Measurements from ENCODE around the gene NHEJ1.

NHEJ1 gene

GRCh38 chr2:219056896-219057708 is 103.5 kb downstream of the NHEJ1 start:
- FAIRE-seq: no peak
- TF ChIP-seq TAF1 (IDR thresholded peaks at IDR 0.05; ENCODE audit: borderline replicate concordance, low read depth, low read length) (no peak), POLR2AphosphoS5 (IDR thresholded peaks at IDR 0.05; ENCODE audit: low read depth, low read length) (no peak), POLR2A (IDR thresholded peaks at IDR 0.05; ENCODE audit: low read depth, low read length) (no peak)
- DNase-seq (ENCODE audit: insufficient read length): no peak

DNA sequence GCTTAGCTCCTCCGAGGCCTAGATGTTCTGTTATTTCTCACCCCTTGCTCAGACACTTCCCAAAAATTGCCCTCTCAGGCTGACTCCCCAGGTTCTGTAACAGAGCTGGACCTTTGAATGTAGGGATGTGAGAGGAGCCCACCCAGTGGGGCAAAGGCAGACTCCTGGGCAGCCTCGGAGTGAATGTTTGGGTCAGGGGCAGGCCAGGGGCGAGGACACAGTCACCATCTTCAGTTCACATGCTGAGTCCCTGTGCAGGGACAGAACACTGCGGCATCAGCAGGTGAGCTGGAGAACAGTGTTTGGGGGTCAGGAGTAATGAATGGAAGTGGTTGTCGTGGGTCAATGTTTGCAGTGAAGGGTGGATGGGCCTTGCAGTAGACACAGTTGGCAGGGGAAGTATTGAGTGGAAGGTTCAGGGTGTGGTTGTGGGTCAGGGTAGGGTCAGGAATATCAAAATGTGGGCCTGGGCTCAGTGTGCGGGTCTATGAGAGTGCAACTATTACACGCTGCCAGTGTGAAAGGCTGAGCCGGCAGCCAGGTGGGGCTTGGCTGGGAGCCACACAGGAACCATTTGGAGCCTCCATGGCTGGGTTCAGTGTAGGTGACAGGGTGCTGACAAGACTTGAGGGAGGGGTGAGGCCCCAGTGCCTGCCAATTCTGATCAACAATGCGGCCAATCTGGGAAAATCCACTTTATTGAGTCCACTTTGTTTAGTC is 104.3 kb downstream of the NHEJ1 start:
- no peak for DNase-seq (ENCODE audit: insufficient read length)
- no peak for FAIRE-seq
- TF ChIP-seq TAF1 (IDR thresholded peaks at IDR 0.05; ENCODE audit: borderline replicate concordance, low read depth, low read length): no peak
- TF ChIP-seq POLR2AphosphoS5 (IDR thresholded peaks at IDR 0.05; ENCODE audit: low read depth, low read length): no peak
- no peak for TF ChIP-seq POLR2A (IDR thresholded peaks at IDR 0.05; ENCODE audit: low read depth, low read length)

DNA sequence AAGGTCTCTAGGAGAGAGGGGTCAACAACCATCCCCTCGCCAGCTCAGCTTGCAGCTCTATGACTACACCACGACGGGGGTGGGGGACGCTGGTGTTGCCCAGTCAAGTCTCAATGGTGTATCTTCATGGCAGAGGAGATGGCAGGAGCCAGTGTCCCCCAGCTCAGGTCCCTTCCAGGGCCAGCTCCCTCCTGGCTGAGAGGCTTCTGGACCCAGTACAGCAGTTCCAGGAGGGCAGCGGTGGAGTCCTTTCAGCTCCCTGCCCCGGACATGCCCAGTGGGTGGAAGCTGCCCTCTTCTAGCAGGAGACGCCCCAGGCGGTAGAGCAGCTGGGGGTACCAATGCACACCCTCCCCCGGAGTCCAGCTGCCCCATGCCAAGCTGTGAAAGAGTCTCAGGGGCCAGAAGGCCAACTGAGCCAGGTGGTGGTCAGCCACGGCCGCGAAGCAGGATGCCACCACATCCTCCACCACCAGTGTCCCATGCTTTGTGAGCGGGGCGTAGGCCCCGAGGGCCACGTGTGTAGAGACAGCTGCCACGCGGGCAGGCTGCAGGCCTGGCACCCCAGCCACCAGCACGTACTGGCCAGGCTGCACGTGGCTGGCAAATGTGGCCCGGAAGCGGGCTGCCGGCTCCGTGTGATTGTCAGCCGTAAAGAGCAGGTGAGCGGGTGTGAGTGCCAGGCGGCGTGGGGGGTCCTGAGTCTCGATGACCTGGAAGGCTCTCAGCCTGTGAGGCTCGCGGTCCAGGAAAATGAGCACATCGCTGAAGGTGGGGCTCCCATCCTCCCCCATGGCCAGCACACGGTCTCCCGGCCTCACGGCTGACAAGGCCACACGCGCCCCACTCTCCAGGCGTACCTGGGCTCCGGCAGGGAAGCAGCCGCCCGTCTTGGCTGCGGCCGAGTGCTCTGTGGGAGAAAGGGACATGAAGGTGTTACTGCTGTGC is 105.4 kb downstream of the NHEJ1 start:
- DNase-seq (ENCODE audit: insufficient read length): no peak
- no peak for FAIRE-seq
- TF ChIP-seq POLR2AphosphoS5 (IDR thresholded peaks at IDR 0.05; ENCODE audit: low read depth, low read length) (no peak), TAF1 (IDR thresholded peaks at IDR 0.05; ENCODE audit: borderline replicate concordance, low read depth, low read length) (no peak), POLR2A (IDR thresholded peaks at IDR 0.05; ENCODE audit: low read depth, low read length) (no peak)

- DNase-seq (ENCODE audit: insufficient read length): no peak
- TF ChIP-seq TAF1 (IDR thresholded peaks at IDR 0.05; ENCODE audit: borderline replicate concordance, low read depth, low read length) (no peak), POLR2A (IDR thresholded peaks at IDR 0.05; ENCODE audit: low read depth, low read length) (no peak), POLR2AphosphoS5 (IDR thresholded peaks at IDR 0.05; ENCODE audit: low read depth, low read length) (no peak)
- FAIRE-seq: no peak
These were observed 111.3 kb downstream of the NHEJ1 start for GRCh38 chr2:219049282-219049681.

DNA sequence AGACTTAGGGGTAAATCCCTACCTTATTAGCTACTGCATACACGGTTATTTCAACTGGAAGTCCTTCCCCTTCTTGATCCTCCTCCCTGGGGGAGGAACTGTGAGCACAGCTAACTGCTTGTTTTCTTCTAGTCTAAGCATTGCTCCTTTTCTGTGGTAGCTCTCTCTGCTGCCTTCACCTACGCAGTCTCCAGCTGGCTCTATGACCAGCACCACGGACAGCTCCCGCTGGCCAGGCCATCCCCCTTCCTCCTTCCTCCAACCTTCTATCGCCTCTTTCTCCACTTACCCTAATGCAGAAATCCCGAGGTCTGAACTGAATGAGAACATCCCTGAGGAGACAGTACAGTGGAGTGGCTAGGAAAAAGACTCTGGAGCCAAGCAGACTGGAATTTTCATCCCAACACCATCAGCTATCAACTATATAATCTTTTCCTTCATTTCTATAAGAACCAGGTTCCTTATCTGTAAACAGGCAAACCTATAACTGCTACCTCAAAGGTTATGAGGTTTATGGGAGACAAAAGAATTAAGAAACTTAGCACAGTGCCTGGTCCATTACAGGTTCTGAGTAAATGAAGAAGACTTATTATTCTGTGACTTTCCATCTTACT is 114.6 kb downstream of the NHEJ1 start:
- TF ChIP-seq POLR2A (IDR thresholded peaks at IDR 0.05; ENCODE audit: low read depth, low read length) (no peak), POLR2AphosphoS5 (IDR thresholded peaks at IDR 0.05; ENCODE audit: low read depth, low read length) (no peak), TAF1 (IDR thresholded peaks at IDR 0.05; ENCODE audit: borderline replicate concordance, low read depth, low read length) (no peak)
- FAIRE-seq (no peak), DNase-seq (ENCODE audit: insufficient read length) (no peak)

DNA sequence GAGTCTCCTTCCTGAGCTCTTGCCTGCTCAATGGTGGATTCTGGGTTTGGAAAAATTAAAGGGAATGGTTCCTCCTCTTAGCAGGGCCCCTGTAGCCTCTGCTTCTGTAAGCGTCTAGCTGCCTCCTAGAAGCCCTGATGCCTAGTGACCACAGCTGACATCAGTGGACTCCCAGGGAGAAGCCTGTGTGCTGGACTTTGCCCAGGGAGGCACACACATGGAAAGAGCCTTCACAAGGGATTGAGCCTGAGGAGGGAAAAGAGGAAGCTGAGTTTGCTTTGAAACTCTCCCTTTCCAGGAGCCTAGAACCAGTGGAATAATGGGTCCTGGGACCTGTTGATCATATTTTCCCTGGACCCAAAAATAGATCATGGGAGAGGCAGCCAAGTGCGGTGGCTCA is 117.9 kb downstream of the NHEJ1 start:
- no peak for DNase-seq (ENCODE audit: insufficient read length)
- no peak for FAIRE-seq
- TF ChIP-seq POLR2A (IDR thresholded peaks at IDR 0.05; ENCODE audit: low read depth, low read length) (no peak), POLR2AphosphoS5 (IDR thresholded peaks at IDR 0.05; ENCODE audit: low read depth, low read length) (no peak), TAF1 (IDR thresholded peaks at IDR 0.05; ENCODE audit: borderline replicate concordance, low read depth, low read length) (no peak)

DNA sequence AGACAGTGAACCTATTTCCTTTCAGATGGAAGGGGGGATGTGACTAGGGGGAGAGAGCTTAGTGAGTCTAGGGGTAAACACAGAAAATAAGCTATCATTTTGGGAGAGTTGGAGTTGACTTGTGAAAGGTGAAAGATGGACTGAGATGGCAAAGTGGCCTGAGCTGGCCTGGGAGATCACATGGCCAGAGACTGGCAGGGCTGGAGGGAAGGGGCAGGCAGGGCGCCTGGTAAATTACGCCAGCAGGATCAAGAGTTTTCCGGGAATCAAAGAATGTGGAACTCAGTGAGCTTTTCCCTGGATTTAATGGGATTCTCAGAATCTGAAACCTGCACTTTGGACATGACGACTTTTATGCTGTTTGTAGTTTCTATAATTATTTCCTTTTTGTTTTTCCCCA is 118.5 kb downstream of the NHEJ1 start:
- no peak for TF ChIP-seq POLR2AphosphoS5 (IDR thresholded peaks at IDR 0.05; ENCODE audit: low read depth, low read length)
- no peak for TF ChIP-seq TAF1 (IDR thresholded peaks at IDR 0.05; ENCODE audit: borderline replicate concordance, low read depth, low read length)
- no peak for TF ChIP-seq POLR2A (IDR thresholded peaks at IDR 0.05; ENCODE audit: low read depth, low read length)
- FAIRE-seq (no peak), DNase-seq (ENCODE audit: insufficient read length) (no peak)

- no peak for DNase-seq (ENCODE audit: insufficient read length)
- FAIRE-seq: no peak
- no peak for TF ChIP-seq POLR2A (IDR thresholded peaks at IDR 0.05; ENCODE audit: low read depth, low read length)
- TF ChIP-seq TAF1 (IDR thresholded peaks at IDR 0.05; ENCODE audit: borderline replicate concordance, low read depth, low read length): no peak
- no peak for TF ChIP-seq POLR2AphosphoS5 (IDR thresholded peaks at IDR 0.05; ENCODE audit: low read depth, low read length)
These were observed 119.4 kb downstream of the NHEJ1 start, which contains the start of gene CFAP65 for GRCh38 chr2:219041252-219041651. TSS of gene CFAP65 (minus strand) at chr2:219041516. CDS start at chr2:219039048, 2,468 bp downstream.

- no peak for FAIRE-seq
- TF ChIP-seq POLR2AphosphoS5 (IDR thresholded peaks at IDR 0.05; ENCODE audit: low read depth, low read length) (no peak), TAF1 (IDR thresholded peaks at IDR 0.05; ENCODE audit: borderline replicate concordance, low read depth, low read length) (no peak), POLR2A (IDR thresholded peaks at IDR 0.05; ENCODE audit: low read depth, low read length) (no peak)
These were observed 122.0 kb downstream of the NHEJ1 start for GRCh38 chr2:219038600-219038999.

DNA sequence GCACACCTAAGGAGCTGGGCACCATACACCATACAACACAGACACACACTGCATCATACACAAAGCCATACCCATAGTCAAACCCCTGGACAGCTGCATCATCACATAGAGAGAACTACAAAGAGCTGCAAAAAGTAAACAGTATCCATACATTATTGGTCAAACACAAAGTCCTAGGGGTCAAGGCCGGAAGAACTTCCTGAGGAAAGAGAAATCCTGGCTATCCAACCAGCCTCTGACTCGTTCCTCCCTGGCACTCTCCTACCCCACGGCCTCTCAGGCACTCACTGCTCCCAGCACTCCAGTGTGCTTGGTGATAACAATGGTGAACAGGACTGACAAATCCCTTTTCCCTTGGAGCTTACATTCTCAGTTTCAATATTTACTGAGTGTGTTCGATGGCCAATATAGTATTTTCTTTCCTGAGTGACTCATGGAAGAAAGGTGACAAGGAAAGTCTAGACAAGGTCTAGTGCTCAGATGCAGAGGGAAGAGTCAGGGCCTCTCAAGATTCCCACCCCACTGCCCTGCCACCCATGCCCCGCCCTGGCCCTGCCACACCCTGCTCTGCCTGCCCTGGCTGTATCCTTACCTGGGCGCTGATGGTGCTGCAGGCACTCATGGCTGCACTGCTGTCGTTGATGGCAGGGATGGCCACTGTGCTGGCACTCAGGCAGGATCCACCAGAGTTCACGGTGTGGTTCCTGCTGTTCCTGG is 122.7 kb downstream of the NHEJ1 start:
- DNase-seq (ENCODE audit: insufficient read length) (no peak), FAIRE-seq (no peak)
- TF ChIP-seq POLR2AphosphoS5 (IDR thresholded peaks at IDR 0.05; ENCODE audit: low read depth, low read length) (no peak), POLR2A (IDR thresholded peaks at IDR 0.05; ENCODE audit: low read depth, low read length) (no peak), TAF1 (IDR thresholded peaks at IDR 0.05; ENCODE audit: borderline replicate concordance, low read depth, low read length) (no peak)

More at GRCh38 chr2:219038600-219038999, 122.0 kb downstream of the NHEJ1 start:
- DNase-seq (ENCODE audit: insufficient read length): no peak
